HEK293T (cell line): ENCODE results near the gene CCL25.

Source experiments
- CTBP1 ChIP-seq: fragments of 450-650 bp; IDR thresholded peaks from 2 replicates; pipeline ENCODE4 v1.6.1; 2016; ENCODE audit warnings: borderline replicate concordance
- ELF4 ChIP-seq: fragments of 450-650 bp; IDR thresholded peaks from 2 replicates; pipeline ENCODE4 v1.6.1; 2017; ENCODE audit warnings: antibody characterized with exemption
- FOXA1 ChIP-seq: fragments of 450-650 bp; IDR thresholded peaks from 2 replicates; pipeline ENCODE4 v1.6.1; 2016; ENCODE audit warnings: mild to moderate bottlenecking
- LEF1 ChIP-seq: fragments of 450-650 bp; IDR thresholded peaks from 2 replicates; pipeline ENCODE4 v1.6.1; 2017; ENCODE audit warnings: mild to moderate bottlenecking, borderline replicate concordance
- PKNOX1 ChIP-seq: fragments of 450-650 bp; IDR thresholded peaks from 2 replicates; pipeline ENCODE4 v1.6.1; 2016
- SP1 ChIP-seq: fragments of 450-650 bp; IDR thresholded peaks from 2 replicates; pipeline ENCODE4 v1.6.1; 2017
- SUZ12 ChIP-seq: fragments of 450-650 bp; IDR thresholded peaks from 2 replicates; pipeline ENCODE4 v1.6.1; 2016; ENCODE audit warnings: mild to moderate bottlenecking

- TF ChIP-seq SP1 = no peak
- no peak for TF ChIP-seq FOXA1
- TF ChIP-seq CTBP1 = no peak
- no peak for TF ChIP-seq LEF1
- no peak for TF ChIP-seq PKNOX1
- no peak for TF ChIP-seq SUZ12
- no peak for TF ChIP-seq ELF4
Measured at GRCh38 chr19:8081569-8082550, 29.3 kb downstream of the CCL25 start.
